HepG2 (cell line): ENCODE data around the gene LCLAT1.

Experiments
- DMAP1 ChIP-seq: IDR thresholded peaks from 2 replicates; pipeline ENCODE4 v1.6.1; 2016
- GABPA ChIP-seq, 2 experiments: IDR thresholded peaks; 2 replicates each; pipeline ENCODE4 v1.6.1; 2011 to 2016; ENCODE audit warnings: low read depth in 2 of 2, low read length in 1 of 2, missing biosample characterization in 1 of 2, missing genetic modification characterization in 1 of 2
- GABPB1 ChIP-seq: IDR thresholded peaks from 2 replicates; pipeline ENCODE4 v1.6.1; 2016; ENCODE audit warnings: mild to moderate bottlenecking, missing genetic modification reagents, moderate library complexity, missing compliant biosample characterization
- NCOA5 ChIP-seq: sonication (generic); formaldehyde crosslinking; IDR thresholded peaks from 2 replicates; pipeline ENCODE4 v1.4.0; 2020; ENCODE audit warnings: missing genetic modification reagents
- TEAD2 ChIP-seq: sonication (generic); formaldehyde crosslinking; IDR thresholded peaks from 2 replicates; pipeline ENCODE4 v1.9.0; 2021; ENCODE audit warnings: missing genetic modification reagents
- ZNF354B ChIP-seq: sonication (generic); formaldehyde crosslinking; IDR thresholded peaks from 2 replicates; pipeline ENCODE4 v1.8.0; 2022; ENCODE audit warnings: mild to moderate bottlenecking, missing genetic modification reagents
- TF ChIP-seq, protein P1 (sequence below): IDR thresholded peaks from 2 replicates; pipeline ENCODE4 v1.6.1; 2012; ENCODE audit warnings: low read length, improper control_type of control experiment
- TF ChIP-seq, protein P2 (sequence below): sonication (generic); formaldehyde crosslinking; IDR thresholded peaks from 2 replicates; pipeline ENCODE4 v1.5.0; 2020; ENCODE audit warnings: mild to moderate bottlenecking, missing genetic modification reagents, moderate library complexity

DNA sequence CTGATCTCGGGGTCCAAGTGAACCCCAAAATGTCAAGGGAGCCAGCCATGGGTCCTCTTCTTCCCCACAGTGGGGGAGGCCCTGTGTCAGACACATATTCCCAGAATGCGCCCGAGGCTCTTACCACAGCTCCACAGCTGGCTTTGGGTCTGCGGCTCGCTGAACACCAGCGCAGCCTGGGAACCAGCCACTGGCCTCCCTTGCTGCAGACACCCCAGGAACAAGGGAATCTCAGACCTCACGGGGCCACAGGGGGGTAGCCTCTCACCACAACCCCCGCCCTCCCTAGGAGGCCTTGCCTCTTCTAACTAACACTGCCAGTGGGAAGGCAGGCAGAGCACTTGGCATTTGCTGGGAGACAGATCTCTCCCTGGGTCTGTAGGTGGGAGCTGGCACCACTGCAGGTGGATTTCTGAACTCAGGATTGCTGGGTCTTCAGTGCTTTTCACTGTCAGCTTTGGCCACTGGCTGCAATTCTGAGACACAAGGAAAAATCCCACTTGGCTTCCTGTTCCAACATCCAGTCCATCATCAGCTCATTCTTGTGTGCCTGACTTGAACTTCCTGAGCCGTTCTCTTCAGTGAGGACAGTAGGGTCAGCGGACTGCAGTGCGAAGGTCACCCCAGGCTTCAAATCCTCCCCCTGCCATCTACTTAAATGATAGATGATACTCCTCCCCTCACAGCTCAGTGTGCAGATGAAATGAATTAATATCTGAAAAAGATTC, 231.5 kb downstream of the LCLAT1 start:
- TF ChIP-seq DMAP1 (CRISPR knock-in tag), result no peak
- TF ChIP-seq TEAD2, result no peak
- TF ChIP-seq NCOA5, result no peak
- TF ChIP-seq GABPB1, result no peak
- TF ChIP-seq GABPA (IDR thresholded peaks at IDR 0.05; ENCODE audit: low read depth, low read length), result no peak
- no peak for TF ChIP-seq GABPA (CRISPR knock-in tag; IDR thresholded peaks at IDR 0.05; ENCODE audit: low read depth)
- no peak for TF ChIP-seq ZNF354B (CRISPR knock-in tag)
- TF ChIP-seq, protein P1, sequence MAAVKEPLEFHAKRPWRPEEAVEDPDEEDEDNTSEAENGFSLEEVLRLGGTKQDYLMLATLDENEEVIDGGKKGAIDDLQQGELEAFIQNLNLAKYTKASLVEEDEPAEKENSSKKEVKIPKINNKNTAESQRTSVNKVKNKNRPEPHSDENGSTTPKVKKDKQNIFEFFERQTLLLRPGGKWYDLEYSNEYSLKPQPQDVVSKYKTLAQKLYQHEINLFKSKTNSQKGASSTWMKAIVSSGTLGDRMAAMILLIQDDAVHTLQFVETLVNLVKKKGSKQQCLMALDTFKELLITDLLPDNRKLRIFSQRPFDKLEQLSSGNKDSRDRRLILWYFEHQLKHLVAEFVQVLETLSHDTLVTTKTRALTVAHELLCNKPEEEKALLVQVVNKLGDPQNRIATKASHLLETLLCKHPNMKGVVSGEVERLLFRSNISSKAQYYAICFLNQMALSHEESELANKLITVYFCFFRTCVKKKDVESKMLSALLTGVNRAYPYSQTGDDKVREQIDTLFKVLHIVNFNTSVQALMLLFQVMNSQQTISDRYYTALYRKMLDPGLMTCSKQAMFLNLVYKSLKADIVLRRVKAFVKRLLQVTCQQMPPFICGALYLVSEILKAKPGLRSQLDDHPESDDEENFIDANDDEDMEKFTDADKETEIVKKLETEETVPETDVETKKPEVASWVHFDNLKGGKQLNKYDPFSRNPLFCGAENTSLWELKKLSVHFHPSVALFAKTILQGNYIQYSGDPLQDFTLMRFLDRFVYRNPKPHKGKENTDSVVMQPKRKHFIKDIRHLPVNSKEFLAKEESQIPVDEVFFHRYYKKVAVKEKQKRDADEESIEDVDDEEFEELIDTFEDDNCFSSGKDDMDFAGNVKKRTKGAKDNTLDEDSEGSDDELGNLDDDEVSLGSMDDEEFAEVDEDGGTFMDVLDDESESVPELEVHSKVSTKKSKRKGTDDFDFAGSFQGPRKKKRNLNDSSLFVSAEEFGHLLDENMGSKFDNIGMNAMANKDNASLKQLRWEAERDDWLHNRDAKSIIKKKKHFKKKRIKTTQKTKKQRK, result no peak
- TF ChIP-seq, protein P2, sequence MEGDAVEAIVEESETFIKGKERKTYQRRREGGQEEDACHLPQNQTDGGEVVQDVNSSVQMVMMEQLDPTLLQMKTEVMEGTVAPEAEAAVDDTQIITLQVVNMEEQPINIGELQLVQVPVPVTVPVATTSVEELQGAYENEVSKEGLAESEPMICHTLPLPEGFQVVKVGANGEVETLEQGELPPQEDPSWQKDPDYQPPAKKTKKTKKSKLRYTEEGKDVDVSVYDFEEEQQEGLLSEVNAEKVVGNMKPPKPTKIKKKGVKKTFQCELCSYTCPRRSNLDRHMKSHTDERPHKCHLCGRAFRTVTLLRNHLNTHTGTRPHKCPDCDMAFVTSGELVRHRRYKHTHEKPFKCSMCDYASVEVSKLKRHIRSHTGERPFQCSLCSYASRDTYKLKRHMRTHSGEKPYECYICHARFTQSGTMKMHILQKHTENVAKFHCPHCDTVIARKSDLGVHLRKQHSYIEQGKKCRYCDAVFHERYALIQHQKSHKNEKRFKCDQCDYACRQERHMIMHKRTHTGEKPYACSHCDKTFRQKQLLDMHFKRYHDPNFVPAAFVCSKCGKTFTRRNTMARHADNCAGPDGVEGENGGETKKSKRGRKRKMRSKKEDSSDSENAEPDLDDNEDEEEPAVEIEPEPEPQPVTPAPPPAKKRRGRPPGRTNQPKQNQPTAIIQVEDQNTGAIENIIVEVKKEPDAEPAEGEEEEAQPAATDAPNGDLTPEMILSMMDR (CRISPR knock-in tag), result no peak
